Forelimb muscle (tissue), 1 donor: Measurements from ENCODE around the gene MUC20. TPM values are rescaled to one million over a fixed set of nuclear protein-coding genes. Genes with fewer than 3 reads are reported as not detected.
"Not testable (repeated sequence)": the region's sequence is repeated elsewhere in the genome, so short reads cannot be mapped to it uniquely, and the experiment has no call there.

Experiments
- DNase-seq: peaks from one replicate; pipeline ENCODE4 v3.0.0-alpha.2; 2013; ENCODE audit warnings: low read depth
- polyA plus RNA-seq: library from polyadenylated mRNA; unstranded; fragments of 120-200 nt; gene quantifications from one replicate; pipeline ENCODE4 v1.2.1, GENCODE V29; 2013; ENCODE audit not compliant: insufficient read length

Gene MUC20
- polyA plus RNA-seq, 1 donor, result 3.5 TPM

- DNase-seq, result no peak
Measured at GRCh38 chr3:195729476-195730251, 8.9 kb downstream of the MUC20 start.

DNA sequence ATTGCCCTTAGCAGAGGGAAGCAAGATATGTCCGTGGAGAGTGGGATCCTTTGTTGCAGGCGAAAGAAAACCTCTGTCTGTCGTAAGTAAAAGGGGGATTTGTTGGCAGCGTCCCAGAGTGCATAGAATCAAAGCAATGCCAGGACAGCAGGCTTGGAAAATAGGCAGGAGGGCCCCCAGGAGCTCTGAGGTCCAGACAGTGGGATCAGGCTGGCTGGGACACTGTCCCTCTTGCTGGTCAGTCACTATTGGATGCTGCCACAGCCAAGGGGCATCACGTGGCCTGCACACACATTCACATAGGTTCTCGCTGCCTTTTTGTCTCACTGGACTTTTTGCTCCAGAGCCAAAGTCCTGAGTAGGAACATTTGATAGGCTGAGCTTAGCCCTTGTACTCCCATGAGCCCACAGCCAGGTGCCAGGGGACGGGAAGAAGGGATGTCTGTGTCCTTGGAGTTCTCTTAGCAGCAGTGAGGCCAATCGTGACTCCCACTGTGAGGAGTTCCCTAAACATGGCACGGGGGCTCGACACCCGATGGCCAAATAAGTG lies 10.7 kb downstream of the MUC20 start:
- no peak for DNase-seq

DNA sequence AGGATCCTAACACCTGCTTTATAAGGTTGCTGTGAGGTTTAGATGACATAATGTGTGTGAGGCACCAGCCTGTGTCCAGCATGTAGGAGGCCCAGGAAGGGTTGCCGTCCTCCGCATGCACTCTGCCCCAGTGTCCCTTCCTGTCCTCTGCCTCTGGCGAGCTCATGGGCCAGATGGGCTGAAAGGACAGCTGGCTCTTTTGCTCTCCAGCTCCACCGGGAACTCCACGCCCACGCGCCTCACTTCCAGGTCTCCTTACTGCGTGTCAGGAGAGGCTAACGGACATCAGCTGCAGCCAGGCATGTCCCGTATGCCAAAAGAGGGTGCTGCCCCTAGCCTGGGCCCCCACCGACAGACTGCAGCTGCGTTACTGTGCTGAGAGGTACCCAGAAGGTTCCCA lies 12.2 kb downstream of the MUC20 start:
- no peak for DNase-seq

DNA sequence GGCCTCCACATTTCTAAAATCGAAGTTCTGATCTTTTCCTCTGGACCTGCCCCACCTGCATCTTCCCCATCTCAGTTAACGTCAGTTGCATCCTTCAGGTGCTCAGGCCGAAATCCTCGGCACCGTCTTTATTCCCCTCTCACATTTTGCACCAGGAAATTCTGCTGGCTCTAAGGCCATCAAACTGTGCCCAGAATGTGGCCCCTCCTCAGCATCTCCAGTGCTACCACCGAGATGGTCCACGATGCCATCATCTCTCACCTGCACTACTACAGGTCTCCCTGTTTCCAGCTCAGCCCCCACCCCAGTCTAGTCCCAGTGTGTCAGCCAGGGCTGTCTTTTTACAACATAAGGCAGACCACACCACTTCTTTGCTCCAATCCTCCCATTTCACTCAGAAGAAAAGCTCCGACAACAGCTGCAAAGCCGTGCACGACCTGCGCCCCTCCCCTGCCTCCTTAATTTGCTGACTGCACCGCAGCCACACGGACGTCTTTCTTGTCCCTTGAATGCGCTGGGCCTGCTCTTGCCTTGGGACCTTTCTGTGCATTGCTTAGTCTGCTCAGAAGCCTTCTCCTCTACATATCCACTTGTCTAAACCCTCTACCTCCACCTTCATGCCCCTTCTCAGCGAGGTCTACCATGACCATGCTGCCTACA lies 14.4 kb downstream of the MUC20 start:
- DNase-seq, result no peak

DNA sequence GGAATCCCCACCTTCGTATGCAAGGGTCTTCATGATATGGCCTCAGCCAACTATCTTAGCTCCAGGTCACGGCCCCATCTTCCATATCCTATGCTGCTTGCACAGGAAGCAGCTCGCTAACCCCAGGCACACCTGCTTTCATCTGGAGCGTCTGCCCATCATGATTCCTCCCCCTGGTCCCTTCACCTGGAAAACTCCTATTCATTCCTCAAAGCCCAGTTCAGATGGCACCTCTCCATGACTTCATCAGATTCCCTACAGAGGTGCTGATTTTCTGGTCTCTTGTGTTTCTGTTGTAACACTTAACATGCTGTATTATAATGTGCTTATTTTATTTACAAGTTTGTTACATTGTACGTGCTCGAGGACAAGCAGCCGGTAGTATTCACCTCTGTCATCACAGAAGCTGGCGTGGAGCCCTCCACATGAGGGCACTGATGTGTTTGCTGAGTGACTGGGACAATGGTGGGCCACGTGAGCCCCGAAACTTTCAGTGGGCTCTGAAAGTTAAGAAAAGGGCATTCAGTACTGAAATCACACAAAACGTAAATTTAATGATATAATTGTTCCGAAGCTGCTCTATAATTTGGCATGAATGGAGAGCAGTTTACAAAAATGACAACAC lies 16.2 kb downstream of the MUC20 start:
- DNase-seq, result no peak

DNA sequence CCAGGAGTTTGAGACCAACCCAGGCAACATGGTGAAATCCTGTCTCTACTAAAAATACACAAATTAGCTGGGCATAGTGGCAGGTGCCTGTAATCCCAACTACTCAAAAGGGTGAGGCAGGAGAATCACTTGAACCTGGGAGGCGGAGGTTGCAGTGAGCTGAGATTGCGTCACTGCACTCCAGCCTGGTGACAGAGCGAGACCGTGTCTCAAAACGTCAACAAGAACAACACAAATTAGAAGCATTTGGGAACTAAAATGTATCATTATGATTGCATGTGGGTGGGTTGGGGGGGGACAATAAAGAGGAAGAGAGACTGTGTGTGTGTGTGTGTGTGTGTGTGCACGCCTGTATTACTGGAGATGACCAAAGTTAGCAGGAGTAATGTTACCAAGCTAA lies 17.0 kb downstream of the MUC20 start:
- DNase-seq, result not testable (repeated sequence)

GRCh38 chr3:195738274-195739044 lies 17.7 kb downstream of the MUC20 start:
- DNase-seq, result no peak

DNA sequence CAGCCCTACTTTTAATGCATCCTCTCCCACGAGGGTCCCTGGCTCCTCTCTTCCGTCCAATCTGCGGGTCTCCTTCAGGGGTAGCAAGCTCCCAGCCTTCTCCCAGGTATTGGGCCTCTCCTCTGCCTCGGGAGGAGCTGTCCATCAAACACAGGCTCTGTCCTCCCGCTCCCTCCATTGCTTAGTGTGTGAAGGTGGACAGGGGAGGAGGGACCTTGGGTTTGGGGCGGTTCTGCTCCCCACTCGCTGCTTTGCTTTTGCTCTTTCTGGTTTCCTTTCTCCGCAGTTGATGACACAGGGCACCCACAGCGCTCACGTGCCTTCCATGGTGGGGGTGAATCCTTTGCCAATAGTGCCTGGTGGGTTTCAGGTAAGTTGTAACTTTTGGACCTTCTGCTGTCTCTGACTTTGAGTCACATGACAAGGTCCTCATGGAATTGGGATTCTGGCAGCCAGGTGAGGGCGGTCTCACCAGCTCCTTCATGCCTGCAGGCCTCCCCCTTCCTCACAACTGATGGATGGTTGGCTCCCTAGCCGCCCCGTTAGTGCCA lies 18.9 kb downstream of the MUC20 start:
- no peak for DNase-seq

DNA sequence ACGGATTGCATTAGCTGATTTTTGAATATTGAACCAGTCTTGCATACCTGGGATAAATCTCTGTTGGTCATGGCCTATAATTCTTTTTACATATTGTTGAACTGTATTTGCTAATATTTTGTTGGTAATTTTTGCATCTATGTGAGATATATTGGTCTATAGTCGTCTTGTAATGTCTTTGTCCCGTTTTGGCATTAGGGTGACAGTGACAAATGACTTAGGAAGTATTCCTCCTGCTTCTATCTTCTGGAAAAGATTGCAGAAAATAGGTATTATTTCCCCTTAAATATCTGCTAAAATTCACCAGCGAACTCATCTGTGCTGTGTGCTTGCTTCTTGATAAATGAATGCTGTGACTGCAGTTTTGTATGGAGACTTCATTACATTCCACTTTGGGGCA lies 23.7 kb downstream of the MUC20 start:
- no peak for DNase-seq

- DNase-seq, result no peak
Measured at GRCh38 chr3:195746346-195746745, 25.6 kb downstream of the MUC20 start.

- no peak for DNase-seq
Measured at GRCh38 chr3:195746751-195747150, 26.0 kb downstream of the MUC20 start.

- no peak for DNase-seq
Measured at GRCh38 chr3:195748661-195749060, 27.9 kb downstream of the MUC20 start.

GRCh38 chr3:195749101-195749500 lies 28.3 kb downstream of the MUC20 start:
- not testable (repeated sequence) for DNase-seq

- DNase-seq, result no peak
Measured at GRCh38 chr3:195750797-195751520, 30.2 kb downstream of the MUC20 start.

DNA sequence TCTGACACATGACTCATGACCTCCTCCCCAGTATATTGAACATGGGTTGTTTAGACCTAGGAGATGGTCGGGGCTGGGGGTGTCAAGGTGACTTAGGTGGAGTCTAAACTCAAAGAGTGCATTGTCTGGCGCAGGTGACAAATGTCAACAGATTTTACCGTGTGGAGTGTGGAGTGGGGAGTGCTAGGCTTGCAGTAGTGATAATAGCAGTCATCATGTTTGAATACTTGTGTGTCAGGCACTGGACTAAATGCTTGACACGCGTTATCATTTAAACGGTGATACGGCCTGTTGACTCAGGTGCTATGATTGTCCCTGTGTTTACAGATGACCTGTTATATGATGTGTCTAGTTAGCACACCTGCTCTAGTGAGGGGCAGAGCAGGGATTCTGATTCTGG lies 30.8 kb downstream of the MUC20 start:
- no peak for DNase-seq

GRCh38 chr3:195752066-195752465 lies 31.3 kb downstream of the MUC20 start:
- DNase-seq, result no peak

DNA sequence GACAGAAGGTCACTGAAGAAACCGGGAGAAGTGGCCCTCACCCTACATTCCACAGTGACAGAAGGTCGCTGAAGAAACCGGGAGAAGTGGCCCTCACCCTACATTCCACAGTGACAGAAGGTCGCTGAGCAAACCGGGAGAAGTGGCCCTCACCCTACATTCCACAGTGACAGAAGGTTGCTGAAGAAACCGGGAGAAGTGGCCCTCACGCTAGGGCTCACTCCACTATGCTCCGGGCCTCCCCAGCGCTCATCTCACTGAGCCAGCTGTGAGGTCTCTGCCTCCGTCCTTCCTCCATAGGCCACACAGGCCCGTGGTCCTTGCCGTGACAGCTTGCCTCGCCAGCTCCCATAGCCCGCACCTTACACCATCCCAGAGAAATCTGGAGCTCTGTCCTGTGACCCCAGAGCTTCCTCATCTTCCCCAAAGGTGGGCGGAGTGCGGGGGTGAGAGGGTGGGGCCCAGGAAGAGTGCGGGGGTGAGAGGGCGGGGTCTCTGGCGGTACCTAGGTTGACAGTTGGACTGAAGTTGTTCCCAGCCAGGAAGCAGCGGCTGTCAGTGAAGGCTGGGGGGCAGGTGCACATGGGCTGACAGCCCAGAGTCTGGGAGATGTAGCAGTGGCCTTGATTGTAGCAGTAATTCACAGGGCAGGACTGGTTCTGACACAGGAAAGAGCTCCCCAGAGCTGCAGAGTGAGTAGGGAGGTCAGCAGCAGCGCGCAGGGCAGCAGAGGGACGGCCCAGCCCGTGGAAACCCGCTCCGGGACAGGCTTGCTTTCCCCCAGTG lies 32.0 kb downstream of the MUC20 start:
- DNase-seq, result no peak

- no peak for DNase-seq
Measured at GRCh38 chr3:195753581-195753980, 32.8 kb downstream of the MUC20 start.

- DNase-seq, result no peak
Measured at GRCh38 chr3:195754141-195754540, 33.4 kb downstream of the MUC20 start.

DNA sequence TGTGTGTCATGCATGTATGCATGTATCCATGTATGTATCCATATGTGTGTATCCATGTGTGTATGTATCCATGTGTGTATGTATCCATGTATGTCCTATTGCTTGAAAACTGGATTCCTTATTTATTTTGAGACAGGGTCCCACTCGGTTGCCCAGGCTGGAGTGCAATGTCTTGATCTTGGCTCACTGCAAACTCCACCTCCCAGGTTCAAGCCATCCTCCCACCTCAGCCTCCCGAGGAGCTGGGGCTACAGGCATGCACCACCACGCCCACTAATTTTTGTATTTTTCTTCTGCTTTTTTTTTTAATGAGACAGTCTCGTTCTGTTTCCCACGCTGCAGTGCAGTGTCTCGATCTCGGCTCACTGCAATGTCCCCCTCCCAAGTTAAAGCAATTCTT lies 34.1 kb downstream of the MUC20 start:
- no peak for DNase-seq
